ENCODE measurements around the gene ERCC1.
"Not testable (repeated sequence)": the region's sequence is repeated elsewhere in the genome, so short reads cannot be mapped to it uniquely, and the experiment has no call there.

ERCC1 gene

DNA sequence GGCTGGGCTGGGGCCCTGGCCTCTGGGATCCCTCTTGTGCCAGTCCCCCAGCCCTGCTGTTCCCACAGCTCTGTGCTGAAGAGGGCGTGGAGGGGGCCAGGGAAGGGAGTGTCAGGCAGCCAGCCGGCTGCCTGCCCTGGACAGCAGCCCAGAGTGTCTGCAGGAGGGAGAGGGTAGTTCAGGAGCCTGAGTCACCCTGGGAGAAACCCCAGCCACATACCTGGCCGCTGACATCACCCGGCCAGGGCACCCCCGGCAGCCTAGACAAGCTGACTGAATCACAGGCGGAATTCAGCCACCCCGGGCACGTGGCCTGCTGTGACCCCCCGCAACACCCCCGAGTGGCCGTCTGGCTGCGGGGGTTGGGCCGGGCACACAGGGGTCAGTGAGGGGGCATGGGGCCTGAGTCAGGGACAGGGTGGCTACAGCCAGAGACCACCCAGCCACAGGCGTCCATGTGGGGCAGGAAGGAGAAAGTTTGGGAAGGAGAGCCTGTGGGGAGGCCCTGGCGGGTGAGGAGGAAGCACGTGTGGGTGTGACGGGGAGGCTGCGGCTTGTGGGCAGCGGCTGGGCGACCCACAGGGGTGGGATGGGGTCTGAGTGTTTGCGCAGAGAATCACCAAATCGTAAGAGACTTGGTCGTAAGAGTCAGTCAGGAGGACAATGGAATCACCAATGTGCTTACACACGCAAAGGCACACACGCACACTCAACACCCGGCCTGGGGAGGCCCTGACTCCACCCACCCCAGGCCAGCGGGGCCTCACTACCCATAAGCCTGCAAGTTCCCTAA, 32.2 kb upstream of the ERCC1 start:
- DNase-seq (ENCODE audit: low read depth) = peak; percentile 97

DNA sequence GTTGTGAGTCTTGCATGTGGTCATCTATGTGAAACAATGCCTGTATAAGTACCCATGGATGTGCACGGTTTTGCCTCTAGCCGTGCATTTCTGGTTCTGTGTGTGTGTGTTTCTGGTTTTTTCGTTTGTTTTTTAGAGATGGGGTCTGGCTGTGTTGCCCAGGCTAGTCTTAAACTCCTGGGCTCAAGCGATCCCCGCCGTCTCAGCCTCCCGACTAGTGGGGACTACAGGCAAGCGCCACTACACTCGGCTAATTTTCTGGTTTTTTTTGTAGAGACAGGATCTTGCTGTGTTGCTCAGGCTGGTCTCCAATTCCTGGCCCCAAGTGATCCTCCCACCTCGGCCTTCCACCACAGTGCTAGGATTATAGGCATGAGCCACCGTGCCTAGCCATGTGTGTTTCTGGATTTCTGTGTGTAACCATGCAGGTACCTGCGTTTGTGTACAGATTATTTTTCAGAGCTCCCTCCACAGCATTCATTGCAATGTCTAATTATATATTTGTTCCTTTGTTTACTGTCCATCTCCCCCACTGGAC, 28.2 kb upstream of the ERCC1 start:
- no peak for DNase-seq (ENCODE audit: low read depth)

DNA sequence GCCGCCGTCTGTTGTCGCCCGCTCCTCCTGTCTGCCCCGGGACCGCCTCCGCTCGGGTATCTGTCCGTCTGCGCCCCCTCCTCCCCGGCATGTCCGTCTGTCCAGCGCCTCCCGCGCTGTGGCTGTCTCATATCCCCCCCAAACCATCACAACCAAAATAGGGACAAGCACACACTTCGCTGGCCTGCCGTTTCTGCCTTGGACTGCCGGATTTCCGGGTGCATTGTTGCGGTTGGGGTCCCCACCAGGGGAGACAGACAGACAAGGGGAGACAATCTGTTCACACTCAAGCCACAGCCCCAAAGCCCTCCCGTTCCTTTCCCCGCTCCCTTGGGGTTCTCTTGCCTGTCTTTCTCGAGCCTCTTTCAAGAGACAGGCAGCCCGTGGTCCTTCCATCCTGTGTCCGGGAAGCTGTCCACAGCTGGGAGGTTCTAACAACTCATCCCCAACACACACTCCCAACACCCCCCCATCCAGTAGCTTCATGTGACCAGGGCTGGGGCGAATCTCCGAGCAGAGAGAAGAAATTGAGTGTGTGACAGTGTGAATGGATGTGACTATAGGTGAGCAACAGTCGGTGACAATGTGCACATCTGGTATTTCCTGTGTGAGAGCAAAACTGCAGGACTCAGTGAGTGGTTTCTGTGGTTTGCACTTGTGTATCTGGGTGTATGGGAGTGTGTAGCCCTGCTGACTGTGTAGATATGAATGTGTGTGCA, 27.6 kb upstream of the ERCC1 start:
- no peak for DNase-seq (ENCODE audit: low read depth)

DNA sequence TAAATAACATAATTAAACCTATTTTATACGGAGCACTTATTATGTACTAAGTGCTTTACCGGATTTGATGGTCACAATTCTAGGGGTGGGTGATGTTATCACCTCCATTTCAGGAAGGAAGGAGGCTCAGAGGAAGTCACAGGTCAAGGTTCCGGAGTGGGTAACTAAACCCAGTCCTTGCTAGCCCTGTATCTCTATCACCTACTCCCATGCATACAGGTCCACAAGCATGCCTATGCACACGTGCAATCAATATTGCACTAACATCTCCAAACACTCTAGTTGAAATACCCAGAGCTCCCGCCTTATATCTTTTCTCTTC, 26.3 kb upstream of the ERCC1 start:
- no peak for DNase-seq (ENCODE audit: low read depth)

DNA sequence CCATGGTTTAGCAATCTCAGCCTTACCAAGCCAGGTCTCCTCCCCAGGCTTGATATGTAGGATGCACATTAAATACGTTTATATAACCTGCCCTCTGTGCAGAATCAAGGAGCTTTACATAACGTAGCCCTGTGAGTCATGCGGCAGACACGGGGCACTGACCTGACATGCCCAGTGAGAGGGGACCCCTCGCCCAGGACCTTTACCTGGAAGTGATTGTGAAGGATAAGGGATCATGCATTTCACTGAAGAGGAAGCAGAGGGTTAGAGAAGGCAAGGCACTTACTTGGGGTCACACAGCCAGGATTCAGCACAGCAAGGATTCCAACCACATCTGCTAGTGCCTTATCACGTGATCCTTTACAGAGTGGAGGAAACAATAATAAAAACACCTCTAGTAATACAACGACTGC, 25.2 kb upstream of the ERCC1 start:
- no peak for DNase-seq (ENCODE audit: low read depth)

DNA sequence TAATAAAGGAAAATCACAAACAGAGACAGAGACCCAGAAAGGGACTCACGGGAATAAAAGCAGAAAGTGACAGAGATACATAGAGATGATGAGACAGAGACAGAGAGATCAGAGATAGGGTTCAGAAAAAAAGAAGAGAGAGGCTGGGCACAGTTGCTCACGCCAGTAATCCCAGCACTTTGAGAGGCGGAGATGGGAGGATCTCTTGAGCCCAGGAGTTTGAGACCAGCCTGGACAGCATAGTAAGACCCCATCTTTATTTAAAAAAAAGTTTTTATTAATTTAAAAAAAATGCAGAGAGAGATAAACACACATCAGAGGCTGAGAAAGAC, 24.7 kb upstream of the ERCC1 start:
- no peak for DNase-seq (ENCODE audit: low read depth)

DNA sequence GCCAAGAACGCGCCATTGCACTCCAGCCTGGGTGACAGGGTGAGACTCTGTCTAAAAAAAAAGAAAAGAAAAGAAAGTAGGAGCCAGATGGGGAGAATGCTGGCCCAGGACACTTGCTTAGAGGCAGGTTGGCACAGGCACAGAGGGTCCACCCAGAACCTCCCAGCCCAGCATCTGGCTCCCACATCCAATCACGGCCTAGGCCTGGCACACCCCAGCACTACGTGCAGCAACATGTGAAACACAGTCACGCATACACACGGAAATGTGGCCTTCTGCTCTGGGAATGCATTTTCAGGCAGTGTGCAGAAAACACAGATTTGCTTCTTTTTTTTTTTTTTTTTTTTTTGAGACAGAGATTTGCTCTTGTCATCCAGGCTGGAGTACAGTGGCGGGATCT, 23.2 kb upstream of the ERCC1 start:
- no peak for DNase-seq (ENCODE audit: low read depth)

DNA sequence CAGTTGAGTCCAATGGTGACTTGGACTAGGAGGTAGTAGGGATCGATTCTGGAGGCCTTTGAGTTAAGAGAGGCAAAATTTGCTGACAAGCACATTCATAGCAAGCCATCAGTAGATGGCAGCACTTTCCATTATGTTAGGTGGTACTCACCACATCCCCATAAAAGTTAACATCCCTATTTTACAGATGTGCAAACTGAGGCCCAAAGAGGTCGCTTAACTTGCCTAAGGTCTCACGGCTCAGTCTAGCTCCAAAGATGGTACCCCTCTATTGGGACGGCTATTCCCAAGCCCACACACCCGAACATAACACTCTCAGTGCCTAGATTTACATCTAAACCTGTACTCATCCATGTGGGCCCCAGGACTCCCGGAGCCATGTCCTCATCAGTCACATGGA, 22.6 kb upstream of the ERCC1 start:
- DNase-seq (ENCODE audit: low read depth) = no peak

DNA sequence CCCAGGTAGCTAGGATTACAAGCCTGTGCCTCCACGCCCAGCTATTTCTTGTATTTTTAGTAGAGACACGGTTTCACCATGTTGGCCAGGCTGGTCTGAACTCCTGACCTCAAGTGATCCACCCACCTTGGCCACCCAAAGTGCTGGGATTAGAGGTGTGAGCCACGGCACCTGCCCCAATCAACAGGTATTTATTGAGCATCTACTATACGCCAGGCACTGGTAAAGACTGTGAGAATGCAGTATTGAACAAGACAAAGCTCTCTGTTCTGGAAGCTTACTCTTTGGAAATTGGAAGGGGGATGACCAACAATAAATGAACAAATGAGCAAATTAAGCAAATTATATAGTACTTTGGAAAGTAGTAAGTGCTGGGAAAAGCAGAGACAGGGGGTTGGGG, 21.4 kb upstream of the ERCC1 start:
- no peak for DNase-seq (ENCODE audit: low read depth)

DNA sequence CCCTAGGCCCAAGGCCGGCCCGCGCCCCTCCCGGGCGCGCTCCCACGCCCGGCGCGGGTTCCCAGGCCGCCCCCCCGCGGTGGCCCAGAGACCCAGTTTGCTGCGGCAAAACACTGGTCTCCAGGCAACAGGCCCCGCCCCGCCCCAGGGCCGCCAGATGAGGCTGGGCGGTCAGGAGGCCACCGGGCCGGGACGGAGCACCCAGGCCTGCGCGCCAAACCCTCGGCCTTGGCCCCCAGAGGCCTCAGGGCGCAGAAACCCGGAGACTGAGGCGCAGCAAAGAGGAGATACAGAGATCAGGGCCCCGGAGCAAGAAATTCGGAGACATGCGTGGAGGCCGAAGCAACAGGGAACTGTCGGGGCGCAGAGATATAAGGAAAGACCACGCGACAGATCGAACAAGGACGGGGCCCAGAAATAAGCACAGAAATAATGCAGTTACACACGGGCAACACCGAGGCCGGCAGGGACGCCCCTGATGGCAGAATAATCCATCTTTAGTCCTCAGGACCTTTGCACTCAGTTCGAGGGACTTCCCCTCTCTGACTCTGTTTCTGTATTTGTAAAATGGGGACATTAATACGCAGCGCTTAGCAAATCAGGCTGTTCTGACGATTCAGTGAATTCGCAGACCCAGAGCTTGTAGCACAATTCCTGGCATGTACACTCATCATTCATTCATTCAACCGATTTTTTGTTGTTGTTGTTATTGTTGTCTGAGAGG, 20.8 kb upstream of the ERCC1 start:
- no peak for DNase-seq (ENCODE audit: low read depth)

DNA sequence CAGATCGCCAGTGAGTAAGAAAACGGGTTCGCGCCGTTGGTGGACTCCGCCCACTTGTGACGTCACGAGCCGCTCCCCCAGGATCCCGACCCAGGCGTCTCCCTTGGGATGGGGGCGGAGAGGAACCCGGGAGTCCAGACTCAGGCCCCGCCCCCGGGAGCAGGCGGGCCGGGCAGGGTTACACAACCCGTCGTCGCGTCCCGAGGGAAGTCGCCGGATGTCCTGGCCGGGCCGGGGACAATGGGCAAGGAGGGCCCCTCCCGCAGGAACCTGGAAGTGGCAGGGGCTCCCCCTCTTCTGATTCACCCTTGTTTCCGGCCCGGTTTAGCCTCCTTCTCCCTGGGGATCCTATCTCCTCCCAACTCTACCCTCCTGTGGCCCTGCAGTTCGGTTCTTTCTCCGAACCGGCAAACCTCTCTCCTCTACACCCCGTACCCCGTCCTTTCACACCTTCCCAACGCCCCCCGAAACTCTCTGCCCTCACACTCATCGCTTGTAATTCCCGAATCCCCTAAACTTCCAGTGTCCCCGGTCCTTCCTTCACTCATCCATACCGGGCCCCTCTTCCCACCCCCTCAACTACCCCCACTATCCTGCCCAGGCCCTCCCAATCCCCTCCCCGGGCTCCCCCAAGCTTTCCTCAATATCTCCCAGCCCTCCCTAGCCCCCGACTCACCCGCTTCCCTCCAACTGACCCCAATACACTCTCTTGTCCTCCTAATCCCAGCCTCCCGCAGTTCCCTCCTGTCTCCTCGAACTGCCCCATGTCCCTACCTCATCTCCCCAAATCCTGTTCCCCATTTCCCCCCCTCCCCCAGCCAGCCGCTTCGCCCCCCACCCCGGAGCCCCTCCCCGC, 20.0 kb upstream of the ERCC1 start:
- DNase-seq (ENCODE audit: low read depth) = no peak

DNA sequence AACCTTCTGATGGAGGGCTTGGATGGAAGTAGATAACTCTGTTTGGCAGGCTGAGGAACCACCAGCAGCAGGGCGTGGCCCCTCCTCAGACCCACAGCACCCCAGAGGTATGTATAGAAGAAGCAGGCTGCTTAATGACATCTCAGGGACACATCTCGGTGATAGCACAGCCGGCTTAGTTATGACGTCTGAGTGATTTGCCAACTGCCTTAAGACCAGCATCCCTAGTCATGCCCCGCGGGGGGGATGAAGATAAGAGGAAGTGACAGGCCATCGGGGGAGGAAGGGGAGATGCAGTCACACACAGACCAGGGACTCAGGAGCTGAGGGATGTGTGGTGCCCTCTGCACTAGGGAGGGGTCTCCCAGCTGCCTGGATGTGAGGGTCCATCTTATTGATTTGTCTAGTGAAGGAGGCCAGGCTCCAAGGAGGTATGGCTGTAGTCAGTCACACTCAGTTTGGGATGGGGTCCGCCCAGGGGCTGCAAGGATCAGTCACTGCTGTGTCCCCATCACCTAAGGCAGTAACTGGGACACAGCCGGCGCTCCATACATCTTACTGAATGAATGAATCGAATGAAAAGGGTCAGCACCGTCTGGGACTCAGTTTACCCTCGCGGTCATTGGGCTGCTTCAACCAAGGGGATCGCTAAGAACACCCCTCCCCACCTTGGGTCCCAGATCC, 19.2 kb upstream of the ERCC1 start:
- DNase-seq (ENCODE audit: low read depth) = no peak

DNA sequence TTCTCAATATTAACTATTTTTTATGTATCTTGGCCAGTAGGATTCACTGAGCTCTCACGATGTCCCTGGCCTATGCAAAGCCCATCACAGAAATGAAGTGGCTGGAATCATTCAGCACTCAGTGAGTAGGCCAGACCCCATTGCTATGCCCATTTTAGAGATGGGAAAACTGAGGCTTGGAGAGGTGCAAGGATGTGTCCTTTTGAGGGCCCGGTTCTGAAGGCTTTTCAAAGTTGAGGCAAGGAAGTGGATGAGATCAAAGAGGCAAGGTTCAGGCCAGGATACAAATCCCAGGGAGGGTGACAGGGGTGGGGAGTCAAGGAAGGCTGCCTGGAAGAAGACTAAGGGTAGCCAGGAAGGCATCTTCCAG, 18.7 kb upstream of the ERCC1 start:
- DNase-seq (ENCODE audit: low read depth) = no peak

DNA sequence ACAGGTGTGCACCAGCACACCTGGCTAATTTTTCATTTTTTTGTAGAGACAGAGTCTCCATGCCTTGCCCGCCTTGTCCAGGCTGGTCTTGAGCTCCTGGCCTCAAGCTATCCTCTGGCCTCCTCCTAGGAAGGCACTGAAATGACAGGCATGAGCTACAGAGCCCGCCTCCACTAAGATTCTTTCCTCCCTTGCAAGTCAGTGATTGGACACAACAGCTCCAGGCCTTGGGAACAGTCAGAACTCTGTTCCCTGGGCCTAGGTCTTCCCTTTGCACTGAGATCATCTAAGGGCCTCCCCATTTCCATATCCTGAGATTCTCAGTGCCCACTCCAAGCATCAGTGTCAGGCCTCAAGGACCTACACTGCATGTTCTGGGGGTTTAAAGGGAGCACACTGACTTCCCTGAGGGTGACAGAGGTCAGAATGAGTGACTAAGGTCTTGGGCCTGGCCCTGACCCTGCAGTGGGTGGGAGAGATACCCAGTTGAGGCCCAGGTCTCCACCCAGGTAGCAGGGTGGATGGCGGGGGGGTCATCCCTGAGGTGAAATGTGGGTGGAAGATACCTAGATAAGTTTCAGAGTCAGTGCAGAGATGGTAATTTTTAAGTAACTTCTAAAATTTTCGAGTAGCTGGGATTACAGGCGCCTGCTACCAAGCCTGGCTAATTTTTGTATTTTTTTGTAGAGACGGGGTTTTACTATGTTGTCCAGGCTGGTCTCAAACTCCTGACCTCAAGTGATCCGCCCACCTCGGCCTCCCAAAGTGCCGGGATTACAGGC, 17.3 kb upstream of the ERCC1 start:
- no peak for DNase-seq (ENCODE audit: low read depth)

DNA sequence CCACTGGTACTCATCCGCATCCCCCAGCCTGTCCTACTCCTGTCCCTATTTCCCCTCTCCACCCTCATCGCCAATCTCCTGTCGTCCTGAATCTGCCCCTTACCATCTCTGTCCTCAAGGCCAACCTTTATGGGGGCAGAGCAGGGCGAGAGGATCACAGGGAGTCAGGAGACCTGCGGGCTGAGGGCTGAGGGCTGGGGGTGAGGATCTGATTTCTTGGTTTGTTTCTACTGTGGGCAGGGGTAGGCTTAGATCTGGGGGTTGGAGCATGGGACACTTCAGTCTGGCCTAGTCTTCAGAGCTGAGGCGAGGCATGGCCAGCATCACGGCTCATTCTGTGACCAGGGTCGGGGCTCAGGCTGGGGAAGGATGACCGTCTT, 16.5 kb upstream of the ERCC1 start:
- no peak for DNase-seq (ENCODE audit: low read depth)

DNA sequence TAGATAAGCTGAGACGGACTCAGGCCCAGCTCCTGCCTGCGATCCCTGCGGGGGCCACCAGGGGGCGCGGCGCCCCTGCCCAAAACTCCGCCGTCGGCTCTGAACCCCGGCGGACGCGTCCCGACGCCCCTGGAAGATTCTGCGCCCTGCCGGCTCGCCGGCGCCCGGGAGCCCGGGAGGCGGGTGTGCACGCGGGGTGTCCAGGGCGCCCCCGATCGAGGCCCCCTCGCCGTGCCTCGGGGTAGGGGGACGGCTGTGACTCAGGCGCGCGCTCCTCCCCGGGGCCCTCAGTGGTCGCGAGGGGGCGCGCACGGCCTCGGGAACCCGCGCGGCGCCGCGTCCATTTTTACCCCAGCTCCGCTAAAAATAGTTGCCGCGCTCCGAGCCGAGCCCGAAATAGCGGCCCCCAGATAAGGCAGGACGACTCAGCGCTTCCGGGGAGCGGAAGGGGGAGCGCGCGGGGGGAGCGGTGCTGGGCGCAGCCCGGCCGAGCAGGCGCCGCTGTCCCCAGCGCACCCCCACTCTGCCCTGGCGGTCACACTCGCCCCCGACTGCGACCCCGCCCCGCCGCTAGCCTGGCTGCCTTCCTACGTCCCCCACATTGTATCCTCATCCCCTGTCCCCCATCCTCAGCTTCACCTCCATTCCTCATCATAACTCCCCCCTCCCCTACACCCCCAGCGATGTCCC, 16.0 kb upstream of the ERCC1 start:
- no peak for DNase-seq (ENCODE audit: low read depth)

DNA sequence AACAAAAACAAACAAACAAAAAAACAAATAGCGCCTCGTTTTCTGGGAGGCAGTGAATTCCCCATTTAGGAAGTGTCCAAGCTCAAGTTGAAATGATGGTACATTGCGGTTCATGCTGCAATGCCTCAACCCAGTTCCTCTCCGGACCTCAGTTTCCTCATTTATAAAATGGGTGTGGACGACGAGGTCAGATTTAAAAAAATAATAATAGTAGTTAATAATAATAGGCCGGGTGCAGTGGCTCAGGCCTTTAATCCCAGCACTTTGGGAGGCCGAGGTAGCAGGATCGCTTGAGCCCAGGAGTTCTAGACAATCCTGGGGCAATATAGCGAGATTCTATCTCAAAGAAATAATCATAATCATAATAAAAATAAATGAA, 15.5 kb upstream of the ERCC1 start:
- no peak for DNase-seq (ENCODE audit: low read depth)

DNA sequence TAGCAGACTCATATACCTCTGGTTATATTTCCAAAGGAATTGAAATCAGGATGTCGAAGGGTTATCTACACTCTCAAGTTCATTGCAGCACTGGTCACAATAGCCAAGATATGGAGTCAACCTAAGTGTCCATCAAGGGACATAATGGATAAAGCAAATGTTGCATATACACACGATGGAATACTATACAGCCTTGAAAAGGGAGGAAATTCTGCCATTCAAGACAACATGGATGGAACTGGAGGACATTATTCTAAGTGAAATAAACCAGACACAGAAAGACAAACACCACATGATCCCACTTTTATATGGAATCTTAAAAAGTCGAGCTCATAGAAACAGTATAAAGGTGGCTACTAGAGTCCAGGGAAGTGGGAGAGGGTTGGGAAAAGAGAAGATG, 13.6 kb upstream of the ERCC1 start:
- no peak for DNase-seq (ENCODE audit: low read depth)

DNA sequence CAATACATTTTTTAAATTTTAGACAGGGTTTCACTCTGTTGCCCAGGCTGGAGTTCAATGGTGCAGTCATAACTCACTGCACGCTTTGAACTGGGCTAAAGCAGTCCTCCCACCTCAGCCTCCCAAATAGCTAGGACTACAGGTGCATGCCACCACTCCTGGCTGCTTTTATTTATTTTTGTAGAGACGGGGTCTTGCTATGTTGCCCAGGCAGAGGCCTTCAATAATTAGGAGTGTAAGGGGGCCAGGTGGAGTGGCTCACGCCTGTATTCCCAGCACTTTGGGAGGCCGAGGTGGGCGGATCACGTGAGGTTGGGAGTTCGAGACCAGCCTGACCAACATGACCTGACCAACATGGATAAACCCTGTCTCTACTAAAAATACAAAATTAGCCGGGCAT, 8.8 kb upstream of the ERCC1 start:
- DNase-seq (ENCODE audit: low read depth) = not testable (repeated sequence)

DNA sequence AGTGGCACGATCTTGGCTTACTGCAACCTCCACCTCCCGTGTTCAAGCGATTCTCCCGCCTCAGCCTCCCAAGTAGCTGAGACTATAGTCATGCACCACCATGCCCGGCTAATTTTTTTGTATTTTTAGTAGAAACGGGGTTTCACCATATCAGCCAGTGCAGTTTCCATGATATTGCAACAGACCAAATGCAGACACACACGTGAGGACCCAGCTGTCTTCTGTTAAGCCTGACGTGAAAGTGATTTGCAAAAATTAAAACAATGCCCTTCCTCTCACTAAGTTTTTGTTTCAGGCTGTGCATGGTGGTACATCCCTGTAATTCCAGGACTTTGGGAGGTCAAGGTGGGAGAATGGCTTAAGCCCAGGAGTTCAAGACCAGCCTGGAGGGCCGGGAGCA, 7.3 kb upstream of the ERCC1 start:
- not testable (repeated sequence) for DNase-seq (ENCODE audit: low read depth)
